Hepatic stellate cell (primary cell): ENCODE data around the gene SPON1.
"Not testable (repeated sequence)": the region's sequence is repeated elsewhere in the genome, so short reads cannot be mapped to it uniquely, and the experiment has no call there.

Experiments used
- DNase-seq: peaks from one replicate; pipeline ENCODE4 v3.0.0; 2011; ENCODE audit warnings: low spot score

The SPON1 gene

GRCh38 chr11:14041565-14041964, 79.0 kb downstream of the SPON1 start:
- no peak for DNase-seq

DNA sequence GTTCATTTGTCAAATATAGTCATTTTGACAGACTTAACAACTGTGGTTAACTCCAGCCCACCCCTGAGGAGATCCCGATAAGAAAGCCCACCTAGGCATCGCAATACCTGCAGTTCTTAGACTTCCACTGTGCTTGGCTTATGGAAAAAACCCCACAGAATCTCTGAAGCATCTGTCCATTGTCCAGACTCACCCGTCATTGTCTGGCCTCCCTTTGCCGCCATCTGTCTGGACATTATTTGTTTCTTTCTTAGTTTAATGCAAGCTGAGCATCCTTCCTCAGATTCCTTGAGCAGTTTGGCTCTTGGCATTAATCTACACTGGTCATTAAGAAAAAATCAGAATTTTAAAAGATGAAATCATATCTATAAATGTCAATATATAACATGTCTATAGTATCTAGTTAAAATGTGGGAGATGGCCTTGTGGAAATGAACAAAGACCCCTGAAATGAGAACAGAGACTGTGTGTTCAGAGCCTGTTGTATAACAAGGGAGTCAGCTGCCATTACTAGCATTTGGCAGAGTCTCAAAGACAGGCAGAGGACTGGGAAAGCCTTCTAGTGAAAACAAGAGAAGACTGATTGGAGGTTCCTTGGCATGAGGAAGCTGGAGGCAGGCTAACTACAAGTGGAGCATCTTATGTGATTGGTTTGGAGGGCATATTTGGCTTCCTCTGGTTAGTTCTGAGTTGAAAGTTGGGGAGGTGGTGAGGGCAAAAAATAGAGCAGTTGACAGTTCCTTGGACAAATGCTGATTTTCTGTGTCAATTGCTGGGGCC, 80.4 kb downstream of the SPON1 start:
- DNase-seq, result no peak

GRCh38 chr11:14044916-14045315, 82.4 kb downstream of the SPON1 start:
- no peak for DNase-seq

- DNase-seq, result no peak
These were observed 82.9 kb downstream of the SPON1 start for GRCh38 chr11:14045417-14045816.

- DNase-seq, result no peak
These were observed 89.7 kb downstream of the SPON1 start for GRCh38 chr11:14052198-14052597.

DNA sequence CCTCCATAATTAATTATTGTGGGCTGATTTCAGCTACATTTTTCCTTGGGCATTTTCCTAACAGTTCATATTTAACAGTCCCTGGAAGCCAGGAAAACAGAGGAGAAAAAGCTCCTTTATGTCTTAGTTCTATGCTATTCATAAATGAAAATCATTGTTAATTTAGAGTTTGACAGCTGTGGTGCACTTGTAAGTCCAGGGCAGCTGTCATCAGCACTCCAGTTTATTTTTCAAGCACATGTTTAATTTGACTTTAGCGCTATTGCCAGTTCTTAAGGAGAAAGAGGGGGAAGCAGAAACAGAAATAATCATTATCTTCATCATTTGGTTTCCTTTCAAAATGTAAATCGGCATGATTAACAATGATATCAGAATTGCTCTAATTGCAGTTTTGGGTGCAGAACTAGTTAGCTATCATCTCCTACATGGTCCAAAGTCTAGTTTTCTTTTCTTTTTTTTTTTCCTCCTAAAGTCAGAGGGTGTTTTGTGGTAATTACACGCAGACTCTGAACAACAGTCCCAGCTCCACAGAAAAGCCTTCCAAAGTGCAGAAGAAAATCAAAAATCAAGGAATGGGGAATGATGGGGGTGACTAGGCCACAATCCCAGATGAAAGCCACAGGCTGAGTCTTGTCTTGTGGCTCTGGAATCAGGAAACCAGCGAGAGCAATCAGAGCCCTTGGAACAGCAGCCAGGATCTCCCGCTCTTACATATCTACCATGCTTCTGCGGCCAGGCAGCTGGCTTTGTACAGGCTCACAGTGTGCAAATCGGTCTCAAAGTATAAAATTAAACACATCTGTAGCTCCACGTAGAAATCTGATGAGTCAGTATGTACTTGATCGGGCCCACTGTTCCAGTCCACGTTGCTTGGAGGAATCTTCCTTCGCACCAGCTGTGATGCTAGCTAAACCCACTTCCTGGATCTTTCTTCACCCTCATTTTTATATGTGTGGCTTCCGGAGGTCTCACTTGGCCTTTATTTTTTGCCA, 91.9 kb downstream of the SPON1 start:
- DNase-seq, result no peak

DNA sequence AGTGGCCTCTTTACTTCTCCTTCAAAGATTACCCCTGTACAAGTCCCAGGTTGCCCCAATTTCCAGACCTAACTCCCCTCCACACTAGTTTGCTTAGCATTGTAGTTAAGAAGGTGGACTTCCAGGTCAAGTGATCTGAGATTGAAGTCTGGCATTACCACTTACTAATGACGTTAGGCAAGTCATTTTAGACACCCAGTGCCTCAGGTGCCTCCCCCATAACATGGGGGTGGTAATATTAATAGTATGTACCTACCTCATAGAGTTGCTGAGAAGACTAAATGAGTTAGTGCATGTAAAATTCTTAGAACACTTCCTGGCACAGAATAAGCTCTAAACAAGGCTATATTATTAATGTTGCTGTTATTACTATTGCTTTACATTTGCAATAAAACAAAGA, 93.4 kb downstream of the SPON1 start:
- DNase-seq, result no peak

- no peak for DNase-seq
These were observed 95.5 kb downstream of the SPON1 start for GRCh38 chr11:14058061-14058460.

DNA sequence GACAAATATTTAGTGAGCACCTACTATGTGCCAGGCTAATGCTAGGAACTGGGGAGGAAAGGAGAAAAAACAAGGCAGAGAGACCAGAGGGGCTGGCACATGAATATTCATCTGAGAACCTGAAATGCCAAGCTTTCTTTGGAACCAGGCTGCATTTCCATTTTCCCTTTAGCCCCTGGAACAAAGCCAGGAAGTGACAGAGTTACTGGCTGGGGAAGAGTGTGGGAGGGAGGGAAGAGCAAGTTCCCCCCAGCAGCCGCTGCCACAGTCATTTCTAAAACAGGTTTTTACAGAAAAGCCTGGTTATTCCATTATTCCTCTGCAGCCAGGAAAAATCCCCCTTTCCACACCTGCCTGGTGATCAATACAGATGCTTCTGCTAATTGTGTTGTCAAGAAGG, 97.0 kb downstream of the SPON1 start:
- DNase-seq, result no peak

DNA sequence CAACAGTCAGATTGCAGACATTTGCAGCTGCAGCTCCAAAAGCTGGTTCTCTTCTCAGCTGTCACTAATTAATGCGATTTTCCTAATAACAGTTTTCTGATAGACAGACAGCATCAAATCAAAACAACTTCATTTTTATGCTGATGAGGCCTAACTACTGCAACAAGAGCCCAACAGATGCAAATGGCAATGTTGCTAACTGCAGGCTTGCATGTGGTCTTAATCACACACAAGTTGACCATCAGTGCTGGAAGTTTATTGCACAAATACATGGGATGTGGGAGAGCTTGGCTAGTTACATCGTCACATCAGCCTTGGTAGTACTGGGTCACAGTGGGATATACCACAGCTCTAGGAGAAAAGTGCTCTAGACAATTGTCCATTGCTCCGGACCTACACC, 99.2 kb downstream of the SPON1 start:
- no peak for DNase-seq

DNA sequence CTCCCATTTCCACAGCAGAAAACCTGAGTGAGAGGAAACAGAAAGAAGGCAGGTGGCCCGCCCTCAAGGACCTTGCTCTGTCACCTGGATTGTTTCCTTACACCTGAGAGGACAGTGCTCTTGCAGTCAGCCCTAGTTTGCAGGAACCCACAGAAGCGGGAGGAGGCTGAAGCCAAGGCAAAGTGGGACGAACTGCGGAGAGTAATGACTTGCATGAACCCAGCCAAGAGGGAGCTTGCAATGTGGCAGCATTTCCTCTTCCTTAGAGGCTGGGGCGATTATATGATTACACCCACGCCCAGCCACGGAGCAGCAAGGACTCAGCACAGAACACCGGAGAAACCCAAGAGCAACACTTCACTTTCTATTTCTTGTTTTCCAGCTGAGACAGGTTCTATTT, 102.6 kb downstream of the SPON1 start:
- DNase-seq, result no peak

GRCh38 chr11:14065681-14066080, 103.2 kb downstream of the SPON1 start:
- no peak for DNase-seq

DNA sequence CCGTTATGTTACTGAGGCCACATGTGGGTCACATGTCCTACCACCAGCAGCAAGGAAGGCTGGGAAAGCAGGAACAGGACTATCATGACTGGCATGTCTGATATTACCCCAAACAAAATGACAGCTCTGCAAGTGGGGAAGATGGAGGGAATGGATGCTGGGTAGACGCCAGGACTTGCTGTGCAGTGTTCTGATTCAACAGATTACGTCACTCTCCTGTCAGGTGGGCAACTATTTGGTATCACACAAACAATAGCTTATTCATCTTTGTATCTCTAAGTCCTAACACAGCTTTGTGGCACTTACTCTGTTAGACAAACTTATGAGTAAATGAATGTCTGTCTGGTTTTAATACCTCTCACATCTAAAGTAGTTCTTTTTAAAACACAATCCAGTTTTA, 105.2 kb downstream of the SPON1 start:
- no peak for DNase-seq

DNA sequence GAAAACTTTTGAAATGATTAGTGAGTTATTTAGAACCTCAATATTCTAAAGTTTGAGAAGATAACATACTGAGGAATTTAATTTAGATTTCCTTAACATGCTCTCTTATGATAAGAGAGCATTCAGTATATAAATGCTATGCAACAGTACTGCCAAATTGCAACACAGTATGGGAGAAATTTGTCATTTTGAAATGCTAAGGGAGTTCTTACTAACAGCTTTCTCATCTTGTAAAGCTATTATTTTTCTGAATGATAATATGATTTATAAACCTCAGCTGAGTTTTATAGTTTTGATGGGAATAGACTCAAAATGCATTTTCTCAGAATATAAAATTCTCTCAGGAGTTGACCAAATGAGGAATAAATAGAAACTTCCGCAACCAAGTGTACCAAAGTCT, 108.4 kb downstream of the SPON1 start:
- no peak for DNase-seq

- no peak for DNase-seq
These were observed 111.4 kb downstream of the SPON1 start for GRCh38 chr11:14073849-14074476.

- no peak for DNase-seq
These were observed 112.9 kb downstream of the SPON1 start for GRCh38 chr11:14075118-14076078.

DNA sequence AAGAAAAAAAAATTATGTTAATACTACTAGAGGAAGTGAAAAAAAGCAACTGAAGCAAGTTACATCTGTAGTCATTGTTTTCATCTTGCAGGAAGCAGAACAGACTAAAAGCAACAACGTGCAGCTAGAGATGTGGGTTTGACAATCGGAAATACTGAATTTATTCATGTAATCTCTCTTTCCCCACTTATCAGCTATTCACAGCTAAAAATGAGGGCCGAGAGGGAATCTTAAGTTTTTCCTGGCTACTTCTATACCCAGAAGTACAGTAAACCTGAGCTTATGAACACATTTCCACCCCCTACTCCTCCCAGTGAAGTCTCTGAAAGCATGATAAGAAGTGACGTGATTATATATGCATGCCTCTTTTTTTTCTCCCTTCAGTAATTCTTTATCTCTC, 116.5 kb downstream of the SPON1 start:
- no peak for DNase-seq

- no peak for DNase-seq
These were observed 117.3 kb downstream of the SPON1 start for GRCh38 chr11:14079797-14080196.

GRCh38 chr11:14081581-14082231, 119.2 kb downstream of the SPON1 start:
- DNase-seq, result no peak

DNA sequence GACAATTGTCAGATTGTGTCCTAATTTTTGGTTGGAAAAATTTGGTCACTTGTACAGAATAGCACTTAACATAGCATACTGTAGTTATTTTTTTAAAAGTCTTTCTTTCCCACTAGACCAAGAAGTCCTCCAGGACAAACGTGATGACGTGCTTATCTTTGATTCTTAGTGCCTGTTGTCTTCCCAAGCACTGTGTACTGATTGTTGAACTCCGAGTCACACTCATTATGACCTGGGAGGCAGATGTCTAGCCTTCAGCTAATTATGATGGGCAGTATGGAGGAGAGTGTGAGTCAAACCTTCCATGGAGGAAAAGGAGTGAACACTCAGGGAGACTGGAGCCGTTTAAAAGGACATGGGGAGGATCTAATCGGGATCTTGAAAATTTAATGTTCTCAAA, 119.8 kb downstream of the SPON1 start:
- DNase-seq, result no peak

GRCh38 chr11:14088861-14089260, 126.3 kb downstream of the SPON1 start:
- not testable (repeated sequence) for DNase-seq
